Testis (tissue), 2 donors: ENCODE results near the gene F2RL1.
"Not testable (repeated sequence)": the region's sequence is repeated elsewhere in the genome, so short reads cannot be mapped to it uniquely, and the experiment has no call there.

Experiments used
- POLR2A ChIP-seq: fragments of 450-650 bp; IDR thresholded peaks from one replicate; pipeline ENCODE4 v1.6.1; 2017; ENCODE audit warnings: antibody characterized with exemption, mild to moderate bottlenecking, moderate library complexity
- TF ChIP-seq, protein P1 (sequence below), 3 experiments: fragments of 450-650 bp in 2 of 3; fragments of 200-600 bp in 1 of 3; sonication (generic) in 1 of 3; IDR thresholded peaks; one replicate each; pipeline ENCODE4 v1.5.1; 2016 to 2019; ENCODE audit warnings: antibody characterized with exemption in 3 of 3, mild to moderate bottlenecking in 2 of 3, moderate library complexity in 1 of 3

GRCh38 chr5:76826416-76826815 lies 7.6 kb downstream of the F2RL1 start:
- TF ChIP-seq, protein P1, sequence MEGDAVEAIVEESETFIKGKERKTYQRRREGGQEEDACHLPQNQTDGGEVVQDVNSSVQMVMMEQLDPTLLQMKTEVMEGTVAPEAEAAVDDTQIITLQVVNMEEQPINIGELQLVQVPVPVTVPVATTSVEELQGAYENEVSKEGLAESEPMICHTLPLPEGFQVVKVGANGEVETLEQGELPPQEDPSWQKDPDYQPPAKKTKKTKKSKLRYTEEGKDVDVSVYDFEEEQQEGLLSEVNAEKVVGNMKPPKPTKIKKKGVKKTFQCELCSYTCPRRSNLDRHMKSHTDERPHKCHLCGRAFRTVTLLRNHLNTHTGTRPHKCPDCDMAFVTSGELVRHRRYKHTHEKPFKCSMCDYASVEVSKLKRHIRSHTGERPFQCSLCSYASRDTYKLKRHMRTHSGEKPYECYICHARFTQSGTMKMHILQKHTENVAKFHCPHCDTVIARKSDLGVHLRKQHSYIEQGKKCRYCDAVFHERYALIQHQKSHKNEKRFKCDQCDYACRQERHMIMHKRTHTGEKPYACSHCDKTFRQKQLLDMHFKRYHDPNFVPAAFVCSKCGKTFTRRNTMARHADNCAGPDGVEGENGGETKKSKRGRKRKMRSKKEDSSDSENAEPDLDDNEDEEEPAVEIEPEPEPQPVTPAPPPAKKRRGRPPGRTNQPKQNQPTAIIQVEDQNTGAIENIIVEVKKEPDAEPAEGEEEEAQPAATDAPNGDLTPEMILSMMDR (IDR thresholded peaks at IDR 0.05): not testable (repeated sequence)
- not testable (repeated sequence) for TF ChIP-seq POLR2A
